Body of pancreas (tissue), 4 donors: ENCODE results near the gene TNFSF12. TPM values are rescaled to one million over a fixed set of nuclear protein-coding genes. Genes with fewer than 3 reads are reported as not detected.
A peak's percentile ranks its signal among the peaks of the same experiment; 100 is the strongest.

Experiments used
- ATAC-seq: fragments of 150-250 bp; one replicate; pipeline ENCODE4 v1.9.1; 2016
- DNase-seq, 4 donors: peaks; one replicate each; pipeline ENCODE4 v3.0.0-alpha.2; 2019
- H3K27ac ChIP-seq, 4 donors: fragments of 200-600 bp; sonication (generic); 1 replicate in 3 of 4; 2 replicates in 1 of 4; pipeline versions ENCODE4 v1.5.1 to v1.6.1; 2016 to 2019; ENCODE audit warnings: mild to moderate bottlenecking in 1 of 4, mixed read lengths in 1 of 4, moderate library complexity in 1 of 4
- H3K27me3 ChIP-seq, 2 donors: fragments of 200-600 bp; sonication (generic); one replicate each; pipeline ENCODE4 v1.6.0; 2016; ENCODE audit warnings: mild to moderate bottlenecking in 1 of 2
- H3K36me3 ChIP-seq, 2 donors: fragments of 200-600 bp; sonication (generic); replicated peaks in 1 of 2; 2 replicates each; pipeline ENCODE4 v1.5.1; 2016; ENCODE audit warnings: low read depth in 2 of 2; ENCODE audit not compliant: insufficient read depth in 1 of 2
- H3K4me1 ChIP-seq: fragments of 200-600 bp; sonication (generic); one replicate; pipeline ENCODE4 v1.6.0; 2016
- H3K4me3 ChIP-seq, 2 donors: fragments of 200-600 bp; sonication (generic); 1 replicate in 1 of 2; 2 replicates in 1 of 2; pipeline ENCODE4 v1.5.1; 2016 to 2019
- H3K9me3 ChIP-seq, 3 donors: fragments of 200-600 bp; sonication (generic); 1 replicate in 2 of 3; 2 replicates in 1 of 3; pipeline ENCODE4 v1.5.1; 2016
- POLR2A ChIP-seq, 3 donors: fragments of 450-650 bp; IDR thresholded peaks; one replicate each; pipeline ENCODE4 v1.6.1; 2016; ENCODE audit warnings: antibody characterized with exemption in 3 of 3, mild to moderate bottlenecking in 2 of 3
- WGBS, 2 donors: methylation state at CpG; one replicate each; pipeline ENCODE4 v1.1.5; 2017; 5-methylcytosine and 5-hydroxymethylcytosine counted together
- intact Hi-C: fragments of 100-400 bp; cut with DNase I; formaldehyde crosslinking; loops from one replicate; pipeline ENCODE4 v1.15.1; 2023
- total RNA-seq, 2 donors: library from RNA; depleted of rRNA; stranded (reverse); fragments of >200 nt; gene quantifications; one replicate each; pipeline ENCODE4 v1.1.0, GENCODE V29; 2016
- TF ChIP-seq, protein P1 (sequence below), 7 experiments: fragments of 450-650 bp in 4 of 7; fragments of 200-600 bp in 3 of 7; sonication (generic) in 3 of 7; IDR thresholded peaks; one replicate each; pipeline ENCODE4 v1.5.1; 2016 to 2019; ENCODE audit warnings: antibody characterized with exemption in 7 of 7

TNFSF12 gene
- total RNA-seq, 2 donors from 2014 or later: 32.2 to 48.8 TPM

DNA sequence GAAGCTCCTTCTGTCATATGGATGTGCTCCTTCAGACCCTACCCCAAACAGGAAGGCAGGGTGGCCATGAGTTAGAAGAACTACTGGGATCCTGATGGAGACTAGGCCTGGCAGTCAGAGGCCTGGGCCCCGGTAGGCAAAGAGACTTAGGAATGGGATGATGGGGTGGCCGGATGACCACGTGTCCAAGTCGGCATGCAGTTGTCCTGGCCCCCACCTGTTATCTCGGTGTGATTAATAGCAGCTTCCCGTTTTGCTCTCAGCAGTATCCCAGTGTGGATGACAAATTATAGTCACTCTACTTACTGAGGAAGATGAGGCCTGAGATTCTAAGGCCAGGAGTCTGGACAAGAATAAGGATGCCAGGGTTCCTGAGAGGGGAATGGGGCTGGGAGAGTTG, 1.5 kb downstream of the TNFSF12 start:
- Histone ChIP-seq H3K4me1 (peaks cover 17% of the 10 kb centered on the region), H3K27ac (no peak overlapping the region), H3K27me3 (no peaks in the 10 kb centered on the region), H3K36me3 (no peaks in the 10 kb centered on the region), H3K4me3 (no peak overlapping the region), H3K9me3 (no peaks in the 10 kb centered on the region)
- TF ChIP-seq, protein P1, sequence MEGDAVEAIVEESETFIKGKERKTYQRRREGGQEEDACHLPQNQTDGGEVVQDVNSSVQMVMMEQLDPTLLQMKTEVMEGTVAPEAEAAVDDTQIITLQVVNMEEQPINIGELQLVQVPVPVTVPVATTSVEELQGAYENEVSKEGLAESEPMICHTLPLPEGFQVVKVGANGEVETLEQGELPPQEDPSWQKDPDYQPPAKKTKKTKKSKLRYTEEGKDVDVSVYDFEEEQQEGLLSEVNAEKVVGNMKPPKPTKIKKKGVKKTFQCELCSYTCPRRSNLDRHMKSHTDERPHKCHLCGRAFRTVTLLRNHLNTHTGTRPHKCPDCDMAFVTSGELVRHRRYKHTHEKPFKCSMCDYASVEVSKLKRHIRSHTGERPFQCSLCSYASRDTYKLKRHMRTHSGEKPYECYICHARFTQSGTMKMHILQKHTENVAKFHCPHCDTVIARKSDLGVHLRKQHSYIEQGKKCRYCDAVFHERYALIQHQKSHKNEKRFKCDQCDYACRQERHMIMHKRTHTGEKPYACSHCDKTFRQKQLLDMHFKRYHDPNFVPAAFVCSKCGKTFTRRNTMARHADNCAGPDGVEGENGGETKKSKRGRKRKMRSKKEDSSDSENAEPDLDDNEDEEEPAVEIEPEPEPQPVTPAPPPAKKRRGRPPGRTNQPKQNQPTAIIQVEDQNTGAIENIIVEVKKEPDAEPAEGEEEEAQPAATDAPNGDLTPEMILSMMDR (IDR thresholded peaks at IDR 0.05): no peak
- no peak for TF ChIP-seq POLR2A (IDR thresholded peaks at IDR 0.05)
- intact Hi-C loops: no loop called here
- DNase-seq (no peak), ATAC-seq (no peak)
- WGBS, 2 donors: 64 to 66% methylated on average over 5 to 6 of the region's 6 CpGs

DNA sequence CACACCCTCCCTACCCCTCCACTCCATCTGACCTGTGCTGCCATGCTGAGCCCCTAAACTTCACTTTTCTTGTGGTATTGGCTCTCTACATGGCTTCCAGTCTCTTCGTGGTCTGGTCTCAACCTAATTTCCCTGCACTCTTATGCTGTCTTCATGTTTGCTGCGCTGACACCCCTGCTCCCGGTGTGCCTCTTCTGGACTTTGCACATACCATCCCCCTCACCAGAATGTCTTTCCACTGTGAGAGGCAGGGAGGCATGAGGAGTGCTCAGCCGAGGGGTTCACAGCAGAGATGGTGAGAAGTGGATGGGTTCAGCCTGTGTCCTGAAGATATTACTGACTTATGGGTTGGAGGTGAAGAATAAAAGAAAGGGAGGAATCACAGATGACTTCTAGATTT, 2.5 kb downstream of the TNFSF12 start:
- ATAC-seq (no peak), DNase-seq (no peak)
- intact Hi-C loops: no loop called here
- H3K9me3 ChIP-seq: no peaks in the 10 kb centered on the region
- H3K27me3 ChIP-seq: no peaks in the 10 kb centered on the region
- WGBS, 2 donors: 86 to 92% methylated on average over 4 of the region's 4 CpGs
- H3K4me3 ChIP-seq: no peak overlapping the region
- H3K4me1 ChIP-seq: peaks cover 17% of the 10 kb centered on the region
- TF ChIP-seq, protein P1 (IDR thresholded peaks at IDR 0.05): no peak
- TF ChIP-seq POLR2A (IDR thresholded peaks at IDR 0.05): no peak
- H3K36me3 ChIP-seq: no peaks in the 10 kb centered on the region
- H3K27ac ChIP-seq: no peak overlapping the region

DNA sequence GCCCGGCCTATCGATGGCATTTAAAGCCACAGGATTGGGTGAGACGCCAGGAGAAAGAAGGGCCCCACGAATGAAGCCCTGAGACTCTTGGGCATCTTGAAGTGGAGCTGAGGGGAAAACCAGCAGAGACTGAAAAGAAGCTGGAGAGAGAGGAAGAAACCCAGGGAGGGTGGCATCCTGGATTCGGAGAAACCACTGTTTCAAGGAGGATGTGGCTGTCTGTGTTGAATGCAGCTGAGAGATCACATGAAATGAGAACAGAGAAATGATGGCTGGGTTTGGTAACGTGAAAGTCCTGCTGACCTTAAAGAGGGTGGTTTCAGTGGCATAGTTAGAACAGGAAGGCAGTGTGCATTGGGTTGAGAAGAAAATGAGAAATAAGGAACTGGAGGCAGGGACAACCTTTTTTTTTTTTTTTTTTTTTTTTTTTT, 3.8 kb downstream of the TNFSF12 start:
- Histone ChIP-seq H3K4me3 (no peak overlapping the region), H3K36me3 (no peaks in the 10 kb centered on the region), H3K9me3 (no peaks in the 10 kb centered on the region), H3K4me1 (peaks cover 21% of the 10 kb centered on the region), H3K27me3 (no peaks in the 10 kb centered on the region), H3K27ac (peak overlapping the region in 1 of 4 donors; percentile 25)
- WGBS, 2 donors: 74 to 85% methylated on average over 6 of the region's 6 CpGs
- intact Hi-C loops: no loop called here
- TF ChIP-seq POLR2A (IDR thresholded peaks at IDR 0.05): peak in 1 of 3 donors; percentile 42
- TF ChIP-seq, protein P1 (IDR thresholded peaks at IDR 0.05): no peak
- DNase-seq (peak in 1 of 4 donors; percentile 47), ATAC-seq (no peak)

DNA sequence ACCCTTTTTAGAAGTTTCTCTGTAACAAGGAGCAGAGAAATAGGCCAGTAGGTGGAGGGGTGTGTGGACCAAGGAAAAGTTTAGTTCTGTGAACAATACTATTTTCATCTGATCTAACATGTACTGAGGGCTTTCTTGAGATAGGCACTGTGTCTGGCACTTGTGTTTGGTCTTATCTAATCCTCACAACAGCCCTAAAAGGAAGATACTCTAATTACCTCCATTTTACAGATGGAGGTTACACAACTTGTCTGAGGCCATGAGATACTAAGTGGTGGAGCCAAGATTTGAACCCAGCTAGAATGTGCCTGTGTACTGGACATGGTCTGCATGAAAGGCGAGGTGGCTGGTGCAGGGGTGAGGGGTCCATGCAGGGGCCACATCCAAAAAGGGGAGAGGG, 4.5 kb downstream of the TNFSF12 start:
- 100% methylated on average over 1 of the region's 1 CpG for WGBS, 2 donors
- H3K27me3 ChIP-seq: no peaks in the 10 kb centered on the region
- peak overlapping the region in 1 of 4 donors; percentile 64 for H3K27ac ChIP-seq
- H3K36me3 ChIP-seq: no peaks in the 10 kb centered on the region
- intact Hi-C loops: no loop called here
- DNase-seq: no peak
- H3K4me1 ChIP-seq: peaks cover 25% of the 10 kb centered on the region
- TF ChIP-seq, protein P1 (IDR thresholded peaks at IDR 0.05): no peak
- no peak for TF ChIP-seq POLR2A (IDR thresholded peaks at IDR 0.05)
- ATAC-seq: no peak
- no peaks in the 10 kb centered on the region for H3K9me3 ChIP-seq
- no peak overlapping the region for H3K4me3 ChIP-seq

DNA sequence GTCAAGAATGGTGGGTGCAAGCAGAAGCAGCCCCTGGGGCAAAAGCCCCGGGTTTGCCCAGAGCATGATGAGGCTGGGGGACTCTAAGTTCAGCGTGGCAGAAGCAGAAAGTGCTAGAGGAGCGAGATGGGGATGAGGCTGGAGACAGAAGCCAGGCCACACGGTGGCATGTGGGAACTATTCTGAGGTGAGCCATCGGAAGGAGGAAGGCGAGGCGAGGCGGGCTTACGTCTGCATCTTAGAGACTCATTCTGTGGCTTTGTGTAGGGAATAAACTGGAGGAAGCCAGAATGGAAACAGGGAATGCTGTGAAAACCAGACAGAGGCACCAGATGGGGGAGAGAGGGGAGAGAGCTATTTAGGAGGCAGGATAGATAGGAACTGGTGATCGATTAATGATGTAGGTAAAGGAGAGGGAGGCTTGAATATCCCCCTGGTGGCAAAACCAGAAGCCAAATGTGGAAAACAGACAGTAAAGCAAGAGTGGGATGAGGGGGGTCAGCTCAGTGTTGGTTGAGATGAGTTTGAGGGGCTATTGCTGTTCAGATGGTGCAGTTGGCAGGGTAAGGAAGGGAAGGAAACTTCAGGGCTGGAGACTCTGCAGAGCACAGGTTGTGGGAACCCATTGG, 6.6 kb downstream of the TNFSF12 start:
- TF ChIP-seq POLR2A (IDR thresholded peaks at IDR 0.05): no peak
- TF ChIP-seq, protein P1 (IDR thresholded peaks at IDR 0.05): no peak
- no peak for DNase-seq
- H3K27ac ChIP-seq: no peak overlapping the region
- no peaks in the 10 kb centered on the region for H3K27me3 ChIP-seq
- H3K4me3 ChIP-seq: no peak overlapping the region
- 68 to 80% methylated on average over 10 of the region's 10 CpGs for WGBS, 2 donors
- no peaks in the 10 kb centered on the region for H3K9me3 ChIP-seq
- no peak for ATAC-seq
- H3K4me1 ChIP-seq: peaks cover 32% of the 10 kb centered on the region
- intact Hi-C loops: no loop called here
- no peaks in the 10 kb centered on the region for H3K36me3 ChIP-seq
